Stomach (tissue), 4 donors: ENCODE data around the gene CENPP.

Experiments used
- EP300 ChIP-seq: sonication (generic); formaldehyde crosslinking; IDR thresholded peaks from one replicate; pipeline ENCODE4 v1.6.1; 2017; ENCODE audit warnings: antibody characterized with exemption
- POLR2AphosphoS5 ChIP-seq, 3 donors: sonication (generic); formaldehyde crosslinking; IDR thresholded peaks; one replicate each; pipeline ENCODE4 v1.6.1; 2016; ENCODE audit warnings: antibody characterized with exemption in 3 of 3

DNA sequence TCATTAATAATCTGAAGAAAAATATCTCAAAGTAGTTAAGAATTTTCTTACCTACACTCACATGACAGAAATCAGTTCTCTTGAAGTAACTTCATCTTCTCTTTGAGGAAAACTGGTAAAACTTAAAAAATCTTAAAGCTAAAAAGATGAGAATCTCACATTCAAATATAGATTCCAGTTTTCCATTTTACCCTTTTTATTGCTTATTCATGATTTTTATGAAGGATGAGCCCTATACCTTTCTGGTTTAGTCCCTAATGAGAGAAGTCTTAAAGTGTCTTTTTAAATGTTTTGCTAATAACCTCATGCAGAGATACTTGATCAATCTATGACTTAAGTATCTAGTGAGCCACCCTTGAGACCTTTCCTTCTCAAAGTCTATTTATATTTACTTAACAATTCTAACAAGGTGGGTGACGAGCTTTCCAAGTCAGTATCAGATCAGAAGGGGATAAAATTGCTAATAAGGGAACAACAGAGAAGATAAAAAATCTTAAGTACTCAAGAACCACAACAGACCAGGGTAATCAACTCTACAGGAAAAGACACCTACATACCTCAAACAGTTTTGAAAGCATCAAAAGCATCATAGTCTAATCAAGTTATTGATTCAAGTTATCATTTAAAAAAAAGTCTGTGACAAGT, 34.8 kb upstream of the CENPP start:
- TF ChIP-seq EP300, result no peak
- TF ChIP-seq POLR2AphosphoS5 (IDR thresholded peaks at IDR 0.05), result no peak
